ENCODE measurements around the gene SPACA4.
"Not testable (repeated sequence)": the region's sequence is repeated elsewhere in the genome, so short reads cannot be mapped to it uniquely, and the experiment has no call there.

Gene SPACA4

GRCh38 chr19:48575931-48576622 lies 30.5 kb upstream of the SPACA4 start (continued):
- TF ChIP-seq CSRNP3 (CRISPR knock-in tag; IDR thresholded peaks at IDR 0.05): no peak

- not testable (repeated sequence) for ATAC-seq
These were observed 28.6 kb upstream of the SPACA4 start for GRCh38 chr19:48577908-48578307.

- peak; percentile 65 for ATAC-seq
These were observed 27.7 kb upstream of the SPACA4 start for GRCh38 chr19:48578891-48579290.

More at GRCh38 chr19:48578891-48579290, 27.7 kb upstream of the SPACA4 start:
- no peak for TF ChIP-seq SNAI2 (CRISPR knock-in tag; IDR thresholded peaks at IDR 0.05)
- TF ChIP-seq OSR1 (CRISPR knock-in tag; IDR thresholded peaks at IDR 0.05): no peak
- no peak for TF ChIP-seq TSHZ2 (CRISPR knock-in tag; IDR thresholded peaks at IDR 0.05)
- no peak for TF ChIP-seq ZFP30 (CRISPR knock-in tag; IDR thresholded peaks at IDR 0.05)
- no peak for TF ChIP-seq ZFP3 (CRISPR knock-in tag; IDR thresholded peaks at IDR 0.05)
- no peak for TF ChIP-seq TCF4 (CRISPR knock-in tag; IDR thresholded peaks at IDR 0.05; ENCODE audit: borderline replicate concordance)
- TF ChIP-seq POU6F1 (CRISPR knock-in tag; IDR thresholded peaks at IDR 0.05; ENCODE audit: borderline replicate concordance, low read depth): no peak
- no peak for TF ChIP-seq PPARA (CRISPR knock-in tag; IDR thresholded peaks at IDR 0.05; ENCODE audit: borderline replicate concordance)
- TF ChIP-seq CSRNP3 (CRISPR knock-in tag; IDR thresholded peaks at IDR 0.05): no peak
- no peak for TF ChIP-seq ESRRG (CRISPR knock-in tag; IDR thresholded peaks at IDR 0.05)
- TF ChIP-seq PATZ1 (CRISPR knock-in tag; IDR thresholded peaks at IDR 0.05; ENCODE audit: borderline replicate concordance): no peak
- no peak for TF ChIP-seq ZNF70 (CRISPR knock-in tag; IDR thresholded peaks at IDR 0.05)
- no peak for TF ChIP-seq CSDC2 (CRISPR knock-in tag; IDR thresholded peaks at IDR 0.05)
- no peak for TF ChIP-seq ZNF565 (CRISPR knock-in tag; conservative IDR thresholded peaks at IDR 0.05; ENCODE audit: low read depth)
- TF ChIP-seq CREB5 (CRISPR knock-in tag; IDR thresholded peaks at IDR 0.05; ENCODE audit: low read depth): no peak
- TF ChIP-seq BACH2 (CRISPR knock-in tag; IDR thresholded peaks at IDR 0.05; ENCODE audit: borderline replicate concordance): no peak
- TF ChIP-seq ISL1 (CRISPR knock-in tag; IDR thresholded peaks at IDR 0.05): no peak
- TF ChIP-seq GLIS3 (CRISPR knock-in tag; IDR thresholded peaks at IDR 0.05): no peak
- no peak for TF ChIP-seq ARNTL (CRISPR knock-in tag; IDR thresholded peaks at IDR 0.05; ENCODE audit: borderline replicate concordance, low read depth)
- no peak for TF ChIP-seq TOX (CRISPR knock-in tag; IDR thresholded peaks at IDR 0.05; ENCODE audit: borderline replicate concordance)

All from SK-N-SH treated with all-trans-retinoic acid at 6 μM for 48 hours (cell line).